Heart right ventricle (tissue), 16 donors: Measurements from ENCODE around the gene C1QTNF6. TPM values are rescaled to one million over a fixed set of nuclear protein-coding genes. Genes with fewer than 3 reads are reported as not detected.

Experiments
- ATAC-seq, 8 donors: fragments of 200-7000 bp; cut with Tn5 transposase; one replicate each; pipeline ENCODE4 v1.9.1; 2020; ENCODE audit warnings: mild to moderate bottlenecking in 8 of 8, moderate library complexity in 8 of 8, moderate number of reproducible peaks in 1 of 8
- DNase-seq, 2 donors: peaks; one replicate each; pipeline ENCODE4 v3.0.0-alpha.2; 2020
- H3K27ac ChIP-seq, 10 donors: fragments of 200-600 bp; sonication (generic) in 2 of 10; one replicate each; pipeline versions ENCODE4 v1.5.0 to v1.8.0; 2020 to 2022; ENCODE audit warnings: mild to moderate bottlenecking in 3 of 10
- H3K27me3 ChIP-seq, 7 donors: fragments of 200-600 bp; one replicate each; pipeline ENCODE4 v1.8.0; 2021 to 2022; ENCODE audit warnings: mild to moderate bottlenecking in 2 of 7
- H3K36me3 ChIP-seq, 9 donors: fragments of 200-600 bp; sonication (generic) in 1 of 9; one replicate each; pipeline versions ENCODE4 v1.5.0 to v1.8.0; 2020 to 2022; ENCODE audit warnings: mild to moderate bottlenecking in 2 of 9
- H3K4me1 ChIP-seq, 9 donors: fragments of 200-600 bp; sonication (generic) in 1 of 9; one replicate each; pipeline versions ENCODE4 v1.5.0 to v1.8.0; 2020 to 2022; ENCODE audit warnings: mild to moderate bottlenecking in 4 of 9
- H3K4me3 ChIP-seq, 10 donors: fragments of 200-600 bp; sonication (generic) in 2 of 10; one replicate each; pipeline versions ENCODE4 v1.5.0 to v1.8.0; 2020 to 2022; ENCODE audit warnings: mild to moderate bottlenecking in 7 of 10, moderate library complexity in 2 of 10
- H3K9me3 ChIP-seq, 11 donors: fragments of 200-600 bp in 10 of 11; sonication (generic) in 2 of 11; one replicate each; pipeline versions ENCODE4 v1.5.0 to v1.8.0; 2013 to 2022; ENCODE audit warnings: mild to moderate bottlenecking in 2 of 11, control low read depth in 1 of 11, moderate library complexity in 1 of 11
- WGBS, 2 donors: extraction: QIAGEN DNeasy Blood & Tissue Kit; methylation state at CpG; one replicate each; pipeline ENCODE4 v1.1.7; 2013; ENCODE audit warnings: inconsistent platforms in 1 of 2; 5-methylcytosine and 5-hydroxymethylcytosine counted together
- intact Hi-C, 10 donors: fragments of 100-400 bp; cut with DNase I; formaldehyde crosslinking; loops; one replicate each; pipeline versions ENCODE4 v1.11.1 to v1.14.2; 2022
- polyA plus RNA-seq, 2 donors: library from polyadenylated mRNA; stranded (reverse); fragments of 200-250 nt; gene quantifications; one replicate each; pipeline ENCODE4 v1.2.3, GENCODE V29; 2013
- total RNA-seq, 10 donors: library from RNA; stranded (reverse); fragmentation: NEBNext Ultra II Directional in 3 of 10; extraction: Animal tissue kit (Norgen Biotek cat#: 25700) in 3 of 10; gene quantifications; one replicate each; pipeline versions ENCODE4 v1.2.1 to v1.2.4, GENCODE V29; 2021 to 2023
- TF ChIP-seq, protein P1 (sequence below), 9 donors: fragments of 200-600 bp; sonication (generic) in 2 of 9; IDR thresholded peaks; one replicate each; pipeline versions ENCODE4 v1.5.0 to v1.8.0; 2021 to 2022; ENCODE audit warnings: antibody characterized with exemption in 9 of 9, mild to moderate bottlenecking in 5 of 9, moderate library complexity in 1 of 9
- donor health status: Arrhythmogenic right ventricular cardiomyopathy.
- donor health status: ischemic (EF 13 %, LVEDD 7.1; RV severe dilation, severe dysfunction).
- donor health status: healthy with polysubstance abuse.
- donor health status: DM: no; HTN: yes; CAD: no.
- donor health status: DM: no; HTN: no; CAD: no.
- donor health status: ischemic (EF 25% LVEDD 6.9; RV normal size, moderate dysfunction).
- donor health status: ischemic (EF 25% LVEDD 5.7; RV mildly dilated, moderate dysfunction).
- donor health status: healthy.
- donor health status: DM: yes; HTN: yes; CAD: no.
- donor health status: Ischemic cardiomyopathy.
- donor health status: ischemic (EF 35%, LVEDD 5.7; RV mildly dilated, moderate dysfunction).
- donor health status: nonischemic (EF 11% LVEDD 7.7; RV severe dilation, severe dysfunction).
- donor health status: DM: yes; HTN: yes; CAD: no.
- donor health status: PGD.
- donor health status: ischemic (EF 29% LVEDD 5.4; RV normal size, mild dysfunction).
- donor health status: nonischemic (EF 23%, LVEDD 6.1; RV moderate dilation, normal function).

The C1QTNF6 gene
- total and polyA plus RNA-seq, 12 donors: 0.51 to 6.4 (median 1.5) TPM

DNA sequence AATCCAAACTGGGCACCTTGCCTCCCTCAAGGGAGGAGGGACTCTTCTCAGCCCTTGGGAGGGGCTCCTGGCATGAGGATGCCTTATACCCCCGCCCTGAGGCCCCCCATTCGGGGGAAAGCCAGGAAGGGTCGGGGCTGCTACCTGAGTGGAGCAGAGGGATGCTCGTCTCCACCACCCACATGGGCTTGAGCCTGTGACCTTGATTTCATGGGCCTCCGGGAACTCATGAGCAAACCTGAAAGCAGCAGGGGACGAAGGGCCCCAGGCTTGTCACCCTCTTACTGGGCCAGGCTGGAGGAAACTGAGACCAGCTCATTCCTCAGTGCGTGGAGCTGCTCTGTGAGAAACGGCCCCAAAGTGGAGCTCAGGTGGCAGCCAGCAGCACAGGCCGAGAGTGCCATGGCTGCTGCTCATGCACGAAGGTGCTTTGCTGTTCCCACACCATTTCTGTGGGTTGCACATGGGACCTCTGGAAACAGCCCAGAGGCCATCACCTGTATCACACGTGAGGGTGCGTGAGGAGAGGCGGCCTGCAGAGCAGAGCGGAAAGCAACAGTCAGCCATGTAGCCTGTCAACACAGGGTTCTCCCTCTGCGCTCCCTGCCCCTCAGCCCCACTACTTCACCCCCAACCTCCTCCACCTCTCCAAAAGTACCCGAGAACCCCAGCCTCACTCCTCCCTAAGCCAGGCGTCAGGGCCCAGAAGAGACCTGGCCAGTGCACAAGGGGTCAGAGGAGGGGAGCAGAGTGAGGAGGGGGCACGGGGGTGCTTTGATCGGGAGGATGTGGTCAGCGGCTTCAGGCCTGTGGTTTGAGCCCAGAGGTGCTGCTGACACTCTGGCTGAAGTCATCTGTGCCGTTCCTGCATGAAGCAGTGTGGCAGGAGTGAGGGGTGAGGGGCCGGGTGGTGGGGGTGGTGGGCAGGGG lies 24.2 kb downstream of the C1QTNF6 start:
- WGBS, 2 donors: 85 to 87% methylated on average over 22 of the region's 22 CpGs
- peak overlapping the region in 1 of 10 donors; percentile 82 for H3K27ac ChIP-seq
- H3K27me3 ChIP-seq: peaks cover 0 to 18% (median 10%) of the 10 kb centered on the region in 7 donors
- intact Hi-C loops: loop anchor here in 1 of 10 donors (5.0 kb wide), 1 partner anchor 87 kb away; no protein-coding TSS in a partner anchor
- H3K9me3 ChIP-seq: peaks cover 0 to 7% (median 0%) of the 10 kb centered on the region in 11 donors
- peaks cover 2 to 44% (median 20%) of the 10 kb centered on the region in 9 donors for H3K4me1 ChIP-seq
- ATAC-seq (no peak), DNase-seq (no peak)
- H3K36me3 ChIP-seq: no peaks in the 10 kb centered on the region
- TF ChIP-seq, protein P1, sequence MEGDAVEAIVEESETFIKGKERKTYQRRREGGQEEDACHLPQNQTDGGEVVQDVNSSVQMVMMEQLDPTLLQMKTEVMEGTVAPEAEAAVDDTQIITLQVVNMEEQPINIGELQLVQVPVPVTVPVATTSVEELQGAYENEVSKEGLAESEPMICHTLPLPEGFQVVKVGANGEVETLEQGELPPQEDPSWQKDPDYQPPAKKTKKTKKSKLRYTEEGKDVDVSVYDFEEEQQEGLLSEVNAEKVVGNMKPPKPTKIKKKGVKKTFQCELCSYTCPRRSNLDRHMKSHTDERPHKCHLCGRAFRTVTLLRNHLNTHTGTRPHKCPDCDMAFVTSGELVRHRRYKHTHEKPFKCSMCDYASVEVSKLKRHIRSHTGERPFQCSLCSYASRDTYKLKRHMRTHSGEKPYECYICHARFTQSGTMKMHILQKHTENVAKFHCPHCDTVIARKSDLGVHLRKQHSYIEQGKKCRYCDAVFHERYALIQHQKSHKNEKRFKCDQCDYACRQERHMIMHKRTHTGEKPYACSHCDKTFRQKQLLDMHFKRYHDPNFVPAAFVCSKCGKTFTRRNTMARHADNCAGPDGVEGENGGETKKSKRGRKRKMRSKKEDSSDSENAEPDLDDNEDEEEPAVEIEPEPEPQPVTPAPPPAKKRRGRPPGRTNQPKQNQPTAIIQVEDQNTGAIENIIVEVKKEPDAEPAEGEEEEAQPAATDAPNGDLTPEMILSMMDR (IDR thresholded peaks at IDR 0.05): no peak
- no peak overlapping the region for H3K4me3 ChIP-seq

DNA sequence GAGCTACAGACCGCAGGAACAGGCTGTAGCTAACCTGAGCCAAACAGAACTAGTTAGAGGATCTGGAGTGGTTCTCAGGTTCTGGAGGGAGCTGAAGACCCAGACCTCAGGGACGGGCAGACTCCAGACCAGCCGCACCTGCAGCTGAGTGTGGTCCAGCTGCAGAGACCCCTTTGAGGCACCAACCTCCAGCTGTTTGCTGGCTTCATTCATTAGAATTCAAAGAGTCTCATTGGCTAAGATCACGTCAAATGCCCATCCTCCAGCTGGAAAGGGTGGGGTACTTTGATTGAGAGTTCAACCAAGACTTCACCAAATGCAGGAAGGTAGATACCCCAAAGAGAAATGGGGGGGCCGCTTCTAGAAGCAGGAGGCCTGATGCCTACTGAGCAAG lies 25.0 kb downstream of the C1QTNF6 start:
- peaks cover 2 to 47% (median 16%) of the 10 kb centered on the region in 9 donors for H3K4me1 ChIP-seq
- intact Hi-C loops: loop anchor here in 1 of 10 donors (5.0 kb wide), 1 partner anchor 86 kb away; no protein-coding TSS in a partner anchor
- DNase-seq: no peak
- H3K27ac ChIP-seq: peak overlapping the region in 1 of 10 donors; percentile 82
- H3K27me3 ChIP-seq: peaks cover 0 to 25% (median 16%) of the 10 kb centered on the region in 7 donors
- WGBS, 2 donors: 87 to 89% methylated on average over 5 of the region's 5 CpGs
- peaks cover 0 to 7% (median 0%) of the 10 kb centered on the region in 11 donors for H3K9me3 ChIP-seq
- H3K36me3 ChIP-seq: no peaks in the 10 kb centered on the region
- ATAC-seq: no peak
- TF ChIP-seq, protein P1 (IDR thresholded peaks at IDR 0.05): no peak
- H3K4me3 ChIP-seq: no peak overlapping the region

DNA sequence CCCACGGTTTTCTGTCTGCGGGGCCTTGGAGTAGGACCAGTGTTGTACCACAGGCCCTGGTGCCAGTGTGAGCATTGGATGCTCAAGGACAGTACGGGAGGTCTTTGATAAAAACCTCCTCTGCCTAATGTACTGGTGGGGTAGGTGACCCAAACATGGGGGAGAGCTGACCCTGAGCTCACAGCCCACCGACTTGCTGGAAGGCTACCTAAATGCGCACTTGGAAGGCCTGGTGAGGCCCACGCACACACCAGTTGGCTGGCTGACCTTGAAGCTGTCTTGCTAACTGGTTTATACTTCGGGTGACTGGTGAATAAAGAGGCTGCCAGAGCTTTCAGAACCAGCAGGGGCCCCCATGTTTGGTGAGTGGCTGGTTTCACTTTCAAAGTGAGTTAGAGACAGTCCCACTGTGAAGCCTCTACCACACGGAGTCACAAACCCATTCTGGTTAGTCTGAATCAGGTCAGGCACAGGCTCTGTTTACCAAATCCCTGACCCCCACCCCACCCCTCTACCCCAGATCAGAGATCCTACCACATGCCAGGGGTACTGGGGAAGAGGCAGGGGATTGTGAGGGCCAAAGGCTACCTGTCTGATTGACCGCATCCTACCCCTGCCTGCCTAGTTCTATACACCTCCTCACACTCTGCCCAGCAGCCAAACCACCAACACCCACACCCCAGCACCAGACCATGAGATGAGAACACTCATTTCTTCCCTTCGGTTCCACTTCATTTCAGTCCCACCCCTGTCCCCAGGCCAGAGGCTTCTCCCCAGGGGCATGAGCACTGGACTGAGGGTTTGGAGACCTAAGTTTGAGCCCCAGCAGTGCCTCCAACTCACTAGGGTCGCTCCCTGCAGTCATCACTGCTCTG lies 25.6 kb downstream of the C1QTNF6 start:
- Histone ChIP-seq H3K36me3 (no peaks in the 10 kb centered on the region), H3K27ac (peak overlapping the region in 1 of 10 donors; percentile 82), H3K9me3 (peaks cover 0 to 7% (median 0%) of the 10 kb centered on the region in 11 donors), H3K4me1 (peaks cover 2 to 40% (median 10%) of the 10 kb centered on the region in 9 donors), H3K27me3 (peaks cover 0 to 29% (median 16%) of the 10 kb centered on the region in 7 donors), H3K4me3 (no peak overlapping the region)
- TF ChIP-seq, protein P1 (IDR thresholded peaks at IDR 0.05): no peak
- intact Hi-C loops: loop anchor here in 1 of 10 donors (5.0 kb wide), 1 partner anchor 85 kb away; no protein-coding TSS in a partner anchor
- WGBS, 2 donors: 77 to 80% methylated on average over 11 of the region's 11 CpGs
- DNase-seq (no peak), ATAC-seq (no peak)

DNA sequence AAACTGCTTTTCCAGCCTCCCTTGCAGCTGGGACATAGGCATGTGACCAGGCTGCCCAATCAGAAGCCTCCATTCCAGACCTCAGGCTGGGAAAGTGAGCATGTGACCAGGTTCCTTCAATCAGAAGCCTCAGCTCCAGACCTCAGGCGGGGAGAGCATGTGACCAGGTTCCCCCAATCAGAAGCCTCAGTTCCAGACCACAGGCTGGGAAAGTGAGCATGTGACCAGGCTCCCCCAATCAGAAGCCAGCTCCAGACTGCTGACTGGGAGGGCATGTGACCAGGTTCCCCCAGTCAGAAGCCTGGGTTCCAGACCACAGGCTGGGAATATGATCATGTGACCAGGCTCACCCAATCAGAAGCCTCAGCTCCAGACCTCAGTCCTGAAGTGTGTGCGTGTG lies 26.6 kb downstream of the C1QTNF6 start:
- H3K27ac ChIP-seq: peak overlapping the region in 1 of 10 donors; percentile 82
- peaks cover 0 to 7% (median 0%) of the 10 kb centered on the region in 11 donors for H3K9me3 ChIP-seq
- no peak for DNase-seq
- H3K4me1 ChIP-seq: peaks cover 0 to 30% (median 0%) of the 10 kb centered on the region in 9 donors
- 94 to 95% methylated on average over 2 of the region's 2 CpGs for WGBS, 2 donors
- ATAC-seq: no peak
- H3K36me3 ChIP-seq: no peaks in the 10 kb centered on the region
- TF ChIP-seq, protein P1 (IDR thresholded peaks at IDR 0.05): no peak
- intact Hi-C loops: loop anchor here in 1 of 10 donors (5.0 kb wide), 1 partner anchor 84 kb away; no protein-coding TSS in a partner anchor
- H3K4me3 ChIP-seq: no peak overlapping the region
- peaks cover 0 to 29% (median 17%) of the 10 kb centered on the region in 7 donors for H3K27me3 ChIP-seq
